Measurements from ENCODE around the gene LPAR1. TPM values are rescaled to one million over a fixed set of nuclear protein-coding genes. Genes with fewer than 3 reads are reported as not detected.
A peak's percentile ranks its signal among the peaks of the same experiment; 100 is the strongest.

LPAR1 gene
- total RNA-seq, 1 donor from 2014 or later = 5.6 TPM

GRCh38 chr9:110994771-110995241 is 43.5 kb downstream of the LPAR1 start:
- peaks cover 12% of the 10 kb centered on the region for H3K4me1 Mint-ChIP-seq (ENCODE audit: unreplicated experiment)
- H3K27ac Mint-ChIP-seq (ENCODE audit: unreplicated experiment) = no peak overlapping the region
- H3K27me3 Mint-ChIP-seq (ENCODE audit: unreplicated experiment) = peaks cover 1% of the 10 kb centered on the region
- H3K36me3 Mint-ChIP-seq (ENCODE audit: low read depth, unreplicated experiment) = no peaks in the 10 kb centered on the region
- DNase-seq (ENCODE audit: low spot score) = no peak
- no peaks in the 10 kb centered on the region for H3K9me3 Mint-ChIP-seq (ENCODE audit: unreplicated experiment)
- TF ChIP-seq CTCF (IDR thresholded peaks at IDR 0.05; ENCODE audit: unreplicated experiment) = no peak
- H3K4me3 Mint-ChIP-seq (ENCODE audit: unreplicated experiment) = no peak overlapping the region

- H3K4me1 Mint-ChIP-seq (ENCODE audit: unreplicated experiment) = peaks cover 11% of the 10 kb centered on the region
- no peak overlapping the region for H3K27ac Mint-ChIP-seq (ENCODE audit: unreplicated experiment)
- H3K36me3 Mint-ChIP-seq (ENCODE audit: low read depth, unreplicated experiment) = no peaks in the 10 kb centered on the region
- no peak overlapping the region for H3K4me3 Mint-ChIP-seq (ENCODE audit: unreplicated experiment)
- no peak for TF ChIP-seq CTCF (IDR thresholded peaks at IDR 0.05; ENCODE audit: unreplicated experiment)
- peaks cover 4% of the 10 kb centered on the region for H3K27me3 Mint-ChIP-seq (ENCODE audit: unreplicated experiment)
- DNase-seq (ENCODE audit: low spot score) = no peak
- H3K9me3 Mint-ChIP-seq (ENCODE audit: unreplicated experiment) = no peaks in the 10 kb centered on the region
These were observed 47.8 kb downstream of the LPAR1 start for GRCh38 chr9:110990481-110990880.

GRCh38 chr9:110986529-110986928 is 51.7 kb downstream of the LPAR1 start:
- Mint-ChIP-seq H3K4me3 (ENCODE audit: unreplicated experiment) (no peak overlapping the region), H3K27ac (ENCODE audit: unreplicated experiment) (no peak overlapping the region), H3K36me3 (ENCODE audit: low read depth, unreplicated experiment) (no peaks in the 10 kb centered on the region), H3K27me3 (ENCODE audit: unreplicated experiment) (peaks cover 6% of the 10 kb centered on the region), H3K9me3 (ENCODE audit: unreplicated experiment) (no peaks in the 10 kb centered on the region), H3K4me1 (ENCODE audit: unreplicated experiment) (peaks cover 10% of the 10 kb centered on the region)
- no peak for DNase-seq (ENCODE audit: low spot score)
- TF ChIP-seq CTCF (IDR thresholded peaks at IDR 0.05; ENCODE audit: unreplicated experiment) = no peak

GRCh38 chr9:110984890-110985437 is 53.3 kb downstream of the LPAR1 start:
- Mint-ChIP-seq H3K4me1 (ENCODE audit: unreplicated experiment) (peaks cover 14% of the 10 kb centered on the region), H3K27me3 (ENCODE audit: unreplicated experiment) (peaks cover 6% of the 10 kb centered on the region), H3K36me3 (ENCODE audit: low read depth, unreplicated experiment) (no peaks in the 10 kb centered on the region), H3K9me3 (ENCODE audit: unreplicated experiment) (no peaks in the 10 kb centered on the region), H3K27ac (ENCODE audit: unreplicated experiment) (peak overlapping the region; percentile 4), H3K4me3 (ENCODE audit: unreplicated experiment) (no peak overlapping the region)
- TF ChIP-seq CTCF (IDR thresholded peaks at IDR 0.05; ENCODE audit: unreplicated experiment) = no peak
- no peak for DNase-seq (ENCODE audit: low spot score)

- no peak for TF ChIP-seq CTCF (IDR thresholded peaks at IDR 0.05; ENCODE audit: unreplicated experiment)
- Mint-ChIP-seq H3K4me3 (ENCODE audit: unreplicated experiment) (no peak overlapping the region), H3K27ac (ENCODE audit: unreplicated experiment) (peak overlapping the region; percentile 32), H3K27me3 (ENCODE audit: unreplicated experiment) (peaks cover 2% of the 10 kb centered on the region), H3K9me3 (ENCODE audit: unreplicated experiment) (no peaks in the 10 kb centered on the region), H3K4me1 (ENCODE audit: unreplicated experiment) (peaks cover 34% of the 10 kb centered on the region), H3K36me3 (ENCODE audit: low read depth, unreplicated experiment) (no peaks in the 10 kb centered on the region)
- no peak for DNase-seq (ENCODE audit: low spot score)
These were observed 58.0 kb downstream of the LPAR1 start for GRCh38 chr9:110980261-110980660.
